Stimulated activated CD8-positive, alpha-beta memory T cell treated with anti-CD3 and anti-CD28 coated beads, Interleukin-2, amount 100 ng/mL, for 48 hours (primary cell): ENCODE data around the gene RABL6.
"Not testable (repeated sequence)": the region's sequence is repeated elsewhere in the genome, so short reads cannot be mapped to it uniquely, and the experiment has no call there.

ENCODE experiments used
- DNase-seq, 2 donors: peaks; one replicate each; pipeline ENCODE4 v3.0.0-alpha.2; 2020; ENCODE audit warnings: low read depth in 2 of 2

RABL6 gene

DNA sequence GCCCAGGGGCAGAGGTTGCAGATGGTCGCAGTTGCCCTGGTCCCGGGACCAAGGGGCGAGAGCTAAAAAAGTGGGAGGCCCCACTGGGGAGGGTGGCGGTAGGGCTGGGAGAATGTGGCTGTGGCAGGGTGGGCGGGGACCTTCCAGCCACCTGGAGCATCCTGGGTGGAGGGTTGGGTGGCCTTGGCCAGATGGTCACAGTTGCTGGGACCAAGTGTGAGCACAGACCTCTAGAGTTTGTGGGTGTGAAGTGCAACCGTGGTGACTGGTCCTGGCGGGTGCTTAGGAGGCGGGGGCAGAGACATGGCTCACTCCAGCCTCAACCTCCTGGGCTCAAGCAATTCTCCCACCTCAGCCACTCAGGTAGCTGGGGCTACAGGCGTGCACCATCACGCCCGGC is 72.9 kb downstream of the RABL6 start:
- DNase-seq = no peak

DNA sequence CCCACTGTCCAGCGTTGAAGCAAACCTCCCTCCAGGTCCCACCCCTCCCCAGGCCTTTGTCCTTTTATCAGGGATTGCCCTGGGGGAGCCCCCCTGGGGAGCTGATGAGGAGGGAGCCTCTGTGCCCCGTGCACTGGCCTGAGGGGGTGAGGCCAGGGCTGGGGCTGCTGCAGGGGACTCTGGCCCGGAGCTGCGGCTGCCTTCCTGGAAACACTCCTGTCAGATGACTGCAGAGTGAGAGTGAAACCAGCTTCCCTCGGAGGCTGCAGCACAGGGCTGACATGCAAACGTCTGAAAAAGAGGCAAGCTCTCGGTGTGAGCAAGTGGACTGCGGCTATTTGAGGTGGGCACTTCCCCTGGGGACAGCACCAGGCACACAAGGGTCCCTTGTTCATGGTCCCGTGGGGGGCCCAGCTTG is 74.0 kb downstream of the RABL6 start:
- peak; percentile 43 to 61 for DNase-seq

- peak; percentile 85 to 89 for DNase-seq
These were observed 74.6 kb downstream of the RABL6 start for GRCh38 chr9:136882109-136882946.

DNA sequence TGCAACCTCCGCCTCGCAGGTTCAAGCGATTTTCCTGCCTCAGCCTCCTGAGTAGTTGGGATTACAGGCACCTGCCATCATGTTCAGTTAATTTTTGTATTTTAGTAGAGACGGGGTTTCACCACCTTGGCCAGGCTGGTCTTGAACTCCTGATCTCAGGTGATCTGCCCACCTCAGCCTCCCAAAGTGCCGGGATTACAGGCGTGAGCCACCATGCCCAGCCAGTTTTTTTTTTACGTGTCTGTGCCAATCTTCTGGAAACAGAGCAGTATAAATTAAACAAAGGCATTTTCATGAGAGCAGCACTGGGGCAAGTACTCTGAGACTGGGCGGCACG is 75.2 kb downstream of the RABL6 start:
- DNase-seq = not testable (repeated sequence)

DNA sequence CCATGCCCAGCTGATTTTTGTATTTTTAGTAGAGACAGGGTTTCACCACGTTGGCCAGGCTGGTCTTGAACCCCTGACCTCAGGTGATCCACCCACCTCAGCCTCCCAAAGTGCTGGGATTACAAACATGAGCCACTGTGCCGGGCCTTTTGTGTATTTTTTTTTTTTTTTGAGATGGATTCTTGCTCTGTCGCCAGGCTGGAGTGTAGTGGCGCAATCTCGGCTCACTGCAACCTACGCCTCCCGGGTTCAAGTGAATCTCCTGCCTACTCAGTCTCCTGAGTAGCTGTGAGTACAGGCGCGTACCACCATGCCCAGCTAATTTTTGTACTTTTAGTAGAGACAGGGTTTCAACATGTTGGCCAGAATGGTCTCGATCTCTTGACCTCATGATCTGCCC is 75.9 kb downstream of the RABL6 start:
- not testable (repeated sequence) for DNase-seq

DNA sequence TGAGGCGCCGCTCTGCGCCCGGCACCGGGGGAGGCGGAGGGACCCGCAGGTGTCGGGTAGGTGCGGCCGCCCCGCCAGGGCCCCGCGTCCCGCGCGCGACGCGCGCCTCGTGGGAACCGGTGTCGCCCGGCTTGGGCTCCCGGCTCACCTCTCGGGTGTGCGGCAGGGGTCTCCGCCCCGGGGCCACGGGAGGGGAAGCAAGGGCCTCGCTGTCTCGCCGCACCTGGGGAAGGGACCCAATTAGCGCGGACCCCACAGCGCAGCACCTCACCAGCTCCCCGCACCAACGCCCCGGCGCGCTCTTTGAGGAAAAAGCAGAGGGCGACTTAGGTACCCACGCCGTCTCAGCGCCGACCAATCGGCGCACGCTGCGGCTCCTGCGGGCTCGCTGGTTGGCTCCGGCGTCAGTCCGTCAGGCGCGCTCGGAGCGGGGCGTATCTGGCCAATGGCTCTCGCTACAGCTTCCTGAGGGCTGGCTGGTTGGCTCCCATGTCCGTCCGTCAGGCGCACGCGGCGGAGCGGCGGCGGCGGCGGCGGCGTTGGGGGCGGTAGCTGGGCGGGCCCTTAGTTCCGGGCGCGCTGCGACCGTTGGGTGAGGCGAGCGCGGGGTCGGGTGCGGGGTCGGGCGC is 78.3 kb downstream of the RABL6 start, which contains the start of gene TRAF2:
TRAF2 (plus strand) TSS at position 567 of the 629 bp plus-strand sequence. CDS start 12,225 bp downstream, outside the sequence.
- peak; percentile 94 to 96 for DNase-seq

DNA sequence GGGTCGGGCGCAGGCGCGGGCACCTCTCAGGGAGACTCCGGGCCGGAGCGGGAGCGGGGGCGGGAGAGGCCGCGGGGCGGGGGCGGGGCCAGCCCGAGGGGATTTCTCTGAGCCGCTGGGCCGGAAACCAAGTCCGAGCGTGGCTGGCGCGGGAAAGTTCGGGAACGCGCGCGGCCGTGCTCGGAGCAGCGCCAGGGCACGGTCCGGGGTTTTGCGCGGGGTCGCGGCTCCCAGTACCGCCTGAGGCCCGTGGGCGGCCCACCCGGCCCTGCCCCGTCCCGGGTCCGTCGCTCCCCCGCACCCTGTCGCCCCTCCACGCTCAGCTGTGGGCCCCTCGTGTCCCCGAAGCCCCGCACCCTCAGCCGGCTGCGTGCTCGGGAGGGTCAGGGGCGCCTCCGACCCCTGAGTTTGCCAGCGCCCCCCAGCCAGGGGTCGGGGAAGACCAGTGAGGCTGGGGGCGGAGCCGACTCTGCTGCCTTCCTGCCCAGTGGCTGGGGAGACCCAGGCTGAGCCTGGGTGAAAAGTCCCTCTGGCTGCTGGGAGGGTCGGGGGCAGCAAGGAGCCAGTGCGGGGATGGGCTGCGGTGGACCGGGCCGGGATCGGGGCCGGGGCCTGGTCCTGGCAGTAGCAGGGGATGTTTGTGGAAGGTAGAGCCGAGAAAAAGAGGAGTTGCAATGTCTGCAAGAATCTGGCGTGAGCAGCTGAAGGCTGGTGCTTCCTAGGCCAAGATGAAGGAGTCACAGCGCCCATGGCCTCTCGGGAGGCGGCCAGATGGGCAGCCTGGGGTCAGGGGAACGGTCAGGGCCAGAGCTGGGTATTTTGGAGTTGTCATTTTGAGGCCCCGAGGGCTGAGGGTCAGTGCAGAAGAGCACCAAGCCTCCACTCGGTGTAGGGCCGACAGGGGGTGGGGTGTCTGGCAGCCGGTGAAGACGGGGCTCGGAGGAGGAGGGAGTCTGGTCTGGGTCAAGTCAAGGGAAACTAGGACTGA is 79.2 kb downstream of the RABL6 start:
- DNase-seq = no peak

- no peak for DNase-seq
These were observed 80.7 kb downstream of the RABL6 start for GRCh38 chr9:136888454-136888853.

DNA sequence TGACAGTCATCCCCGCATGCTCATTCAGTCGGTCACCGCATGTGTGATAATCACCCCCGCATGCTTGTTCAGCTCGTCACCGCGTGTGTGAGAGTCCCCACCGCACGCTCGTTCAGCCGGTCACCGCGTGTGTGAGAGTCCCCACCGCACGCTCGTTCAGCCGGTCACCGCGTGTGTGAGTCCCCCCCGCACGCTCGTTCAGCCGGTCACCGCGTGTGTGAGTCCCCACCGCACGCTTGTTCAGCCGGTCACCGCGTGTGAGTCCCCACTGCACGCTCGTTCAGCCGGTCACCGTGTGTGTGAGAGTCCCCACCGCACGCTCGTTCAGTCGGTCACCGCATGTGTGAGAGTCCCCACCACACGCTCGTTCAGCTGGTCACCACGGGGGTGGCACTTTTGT is 82.1 kb downstream of the RABL6 start:
- DNase-seq = no peak

- no peak for DNase-seq
These were observed 82.9 kb downstream of the RABL6 start for GRCh38 chr9:136890661-136891060.
